ENCODE measurements around the gene NEUROG1. TPM values are rescaled to one million over a fixed set of nuclear protein-coding genes. Genes with fewer than 3 reads are reported as not detected.

NEUROG1 gene, protein sequence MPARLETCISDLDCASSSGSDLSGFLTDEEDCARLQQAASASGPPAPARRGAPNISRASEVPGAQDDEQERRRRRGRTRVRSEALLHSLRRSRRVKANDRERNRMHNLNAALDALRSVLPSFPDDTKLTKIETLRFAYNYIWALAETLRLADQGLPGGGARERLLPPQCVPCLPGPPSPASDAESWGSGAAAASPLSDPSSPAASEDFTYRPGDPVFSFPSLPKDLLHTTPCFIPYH
- polyA plus RNA-seq (2013, experiment 1 of 4) = 1.0 TPM
- 1.3 TPM for polyA plus RNA-seq (2013, experiment 2 of 4)
- 2.3 TPM for polyA plus RNA-seq (2013, experiment 3 of 4)
- 2.5 TPM for polyA plus RNA-seq (2013, experiment 4 of 4)

DNA sequence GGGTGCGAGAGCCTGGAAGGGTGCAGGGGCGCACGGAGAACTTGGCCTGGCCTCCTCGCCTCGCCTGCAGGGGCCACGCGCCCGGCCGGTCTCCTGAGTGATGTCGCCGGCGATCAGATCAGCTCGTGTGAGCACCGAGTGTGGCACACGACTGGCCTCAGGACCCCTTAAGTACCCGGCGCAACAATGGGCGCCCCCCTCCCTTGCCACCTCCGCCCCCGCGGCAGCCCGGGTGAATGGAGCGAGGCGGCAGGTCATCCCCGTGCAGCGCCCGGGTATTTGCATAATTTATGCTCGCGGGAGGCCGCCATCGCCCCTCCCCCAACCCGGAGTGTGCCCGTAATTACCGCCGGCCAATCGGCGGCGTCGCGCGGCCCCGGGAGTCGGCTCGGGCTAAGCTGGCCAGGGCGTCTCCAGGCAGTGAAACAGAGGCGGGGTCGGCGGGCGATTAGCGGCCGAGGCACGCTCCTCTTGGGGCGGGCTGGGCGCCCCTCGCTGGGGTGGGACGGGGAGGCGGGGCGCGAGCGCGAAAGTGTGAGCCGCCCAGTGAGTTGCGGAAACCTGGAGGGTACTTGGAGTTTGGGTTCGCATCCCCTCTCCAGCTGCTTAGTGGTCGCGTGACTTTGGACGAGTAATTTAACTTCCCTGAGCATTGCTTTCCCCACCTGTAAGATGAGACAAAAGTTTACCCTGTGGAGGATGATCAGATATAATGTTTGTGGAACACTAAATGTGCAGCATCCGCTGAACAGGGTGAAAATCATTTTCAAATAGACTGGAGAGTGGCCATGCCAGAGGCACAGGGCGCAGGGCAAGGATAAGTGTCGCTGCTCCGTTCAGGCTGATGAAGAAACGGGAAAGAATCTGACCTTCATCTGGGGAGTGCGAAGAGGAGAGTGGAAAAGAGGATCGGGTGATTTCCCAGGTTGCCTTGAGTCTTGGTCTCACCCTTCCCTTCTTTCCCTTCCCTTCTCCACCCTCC, at the start of gene NEUROG1:
Gene NEUROG1, minus strand, starts transcription at position 145 of the 982 bp plus-strand sequence. CDS start 274 bp downstream, outside the sequence.
- Histone ChIP-seq H3K4me1 (ENCODE audit: control insufficient read depth, insufficient read depth, low read length) (peaks cover 22% of the 10 kb centered on the region), H3K9me3 (ENCODE audit: control insufficient read depth, low read length) (no peaks in the 10 kb centered on the region), H3K27ac (ENCODE audit: insufficient read depth, low read depth, low read length, poor library complexity, severe bottlenecking) (no peak within 1 kb of the TSS), H3K27me3 (ENCODE audit: control insufficient read depth, insufficient read depth, low read length, poor library complexity, severe bottlenecking) (peaks cover 100% of the 10 kb centered on the region), H3K36me3 (ENCODE audit: control insufficient read depth, insufficient read depth, low read length) (no peaks in the 10 kb centered on the region), H3K4me3 (ENCODE audit: insufficient read depth, low read depth, low read length) (peak within 1 kb of the TSS; percentile 4)
- 1% methylated on average over 73 to 74 of the region's 74 CpGs for WGBS, 2 experiments

DNA sequence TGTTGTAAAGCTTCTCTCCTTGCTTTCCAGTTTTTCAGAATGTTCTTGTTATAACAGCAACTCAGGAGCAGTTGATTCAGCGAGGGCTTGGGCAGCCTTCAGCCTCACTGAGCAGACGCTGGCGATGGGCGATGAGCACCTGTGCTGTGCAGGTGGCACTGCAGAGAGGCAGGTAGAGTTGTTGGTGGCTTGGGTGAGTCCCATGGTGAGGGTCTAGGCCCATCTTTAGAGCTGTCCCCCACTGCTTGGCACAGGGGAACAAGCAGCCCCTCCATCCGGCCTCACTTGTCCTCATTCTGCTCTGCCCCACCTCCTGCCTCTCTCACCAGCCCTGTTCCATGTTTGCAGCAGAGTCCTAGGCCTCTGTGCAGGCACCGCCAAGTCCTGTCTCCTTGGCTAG, 49.2 kb upstream of the NEUROG1 start:
- H3K4me1 ChIP-seq (ENCODE audit: control insufficient read depth, insufficient read depth, low read length) = peaks cover 10% of the 10 kb centered on the region
- H3K27ac ChIP-seq (ENCODE audit: insufficient read depth, low read depth, low read length, poor library complexity, severe bottlenecking) = no peak overlapping the region
- no peak overlapping the region for H3K4me3 ChIP-seq (ENCODE audit: insufficient read depth, low read depth, low read length)
- H3K36me3 ChIP-seq (ENCODE audit: control insufficient read depth, insufficient read depth, low read length) = no peaks in the 10 kb centered on the region
- peaks cover 14% of the 10 kb centered on the region for H3K27me3 ChIP-seq (ENCODE audit: control insufficient read depth, insufficient read depth, low read length, poor library complexity, severe bottlenecking)
- no peaks in the 10 kb centered on the region for H3K9me3 ChIP-seq (ENCODE audit: control insufficient read depth, low read length)
- 93 to 95% methylated on average over 6 of the region's 6 CpGs for WGBS, 2 experiments

DNA sequence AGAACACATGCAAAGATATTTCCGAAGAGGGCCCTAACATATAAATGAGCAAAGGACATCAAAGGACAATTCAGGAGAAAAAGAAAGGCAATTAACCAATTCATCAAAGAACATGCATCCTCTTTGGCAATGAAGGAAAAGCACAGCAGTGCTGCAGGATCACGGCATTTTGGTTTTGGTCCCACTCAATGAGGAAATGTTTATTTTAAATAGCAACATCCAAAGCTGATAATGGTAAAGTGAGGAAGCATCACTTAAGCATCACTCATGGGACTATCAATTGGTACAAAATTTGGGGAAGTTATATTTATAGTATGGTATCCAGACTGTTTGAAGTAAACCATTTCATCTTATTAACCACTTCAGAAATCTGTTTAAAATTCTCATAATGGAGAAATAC, 48.5 kb upstream of the NEUROG1 start:
- no peak overlapping the region for H3K27ac ChIP-seq (ENCODE audit: insufficient read depth, low read depth, low read length, poor library complexity, severe bottlenecking)
- no peaks in the 10 kb centered on the region for H3K9me3 ChIP-seq (ENCODE audit: control insufficient read depth, low read length)
- 78 to 100% methylated on average over 1 to 2 of the region's 2 CpGs for WGBS, 2 experiments
- peaks cover 20% of the 10 kb centered on the region for H3K27me3 ChIP-seq (ENCODE audit: control insufficient read depth, insufficient read depth, low read length, poor library complexity, severe bottlenecking)
- no peak overlapping the region for H3K4me3 ChIP-seq (ENCODE audit: insufficient read depth, low read depth, low read length)
- peaks cover 12% of the 10 kb centered on the region for H3K4me1 ChIP-seq (ENCODE audit: control insufficient read depth, insufficient read depth, low read length)
- H3K36me3 ChIP-seq (ENCODE audit: control insufficient read depth, insufficient read depth, low read length) = no peaks in the 10 kb centered on the region

DNA sequence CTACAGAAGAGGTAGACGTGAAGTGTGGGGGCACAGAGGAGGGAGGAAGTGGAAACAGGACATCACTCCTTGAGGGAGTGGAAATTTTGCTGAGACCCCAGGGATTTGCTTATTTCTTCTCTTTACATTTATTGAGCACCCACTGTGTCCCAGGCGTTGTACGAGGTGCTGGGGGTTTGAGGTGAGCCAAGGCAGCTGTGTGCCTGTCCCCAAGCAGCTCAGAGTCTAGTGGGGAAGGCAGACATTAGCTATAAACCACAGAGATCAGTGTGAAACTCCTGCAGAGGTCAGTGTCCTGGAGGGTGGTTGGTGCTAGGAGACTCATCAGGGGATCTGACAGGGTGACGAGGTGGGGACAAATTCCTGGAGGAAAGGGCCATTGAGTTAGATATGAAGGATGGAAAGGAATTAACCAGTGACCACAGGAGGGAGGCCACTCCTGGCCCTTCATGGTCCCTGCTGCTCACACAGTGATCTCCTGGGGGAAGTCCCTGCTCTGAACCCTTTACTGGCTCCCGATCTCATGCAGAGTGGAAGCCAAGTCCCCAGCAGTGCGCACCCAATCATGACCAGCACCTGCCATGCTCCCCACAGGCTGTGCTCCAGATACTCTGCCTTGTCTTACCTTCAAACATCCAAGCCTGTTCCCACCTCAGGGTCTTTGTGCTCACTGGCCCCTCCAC, 46.5 kb upstream of the NEUROG1 start:
- Histone ChIP-seq H3K36me3 (ENCODE audit: control insufficient read depth, insufficient read depth, low read length) (no peaks in the 10 kb centered on the region), H3K27me3 (ENCODE audit: control insufficient read depth, insufficient read depth, low read length, poor library complexity, severe bottlenecking) (peaks cover 40% of the 10 kb centered on the region), H3K9me3 (ENCODE audit: control insufficient read depth, low read length) (no peaks in the 10 kb centered on the region), H3K4me1 (ENCODE audit: control insufficient read depth, insufficient read depth, low read length) (peaks cover 24% of the 10 kb centered on the region), H3K4me3 (ENCODE audit: insufficient read depth, low read depth, low read length) (no peak overlapping the region), H3K27ac (ENCODE audit: insufficient read depth, low read depth, low read length, poor library complexity, severe bottlenecking) (no peak overlapping the region)
- 83 to 87% methylated on average over 6 of the region's 6 CpGs for WGBS, 2 experiments

DNA sequence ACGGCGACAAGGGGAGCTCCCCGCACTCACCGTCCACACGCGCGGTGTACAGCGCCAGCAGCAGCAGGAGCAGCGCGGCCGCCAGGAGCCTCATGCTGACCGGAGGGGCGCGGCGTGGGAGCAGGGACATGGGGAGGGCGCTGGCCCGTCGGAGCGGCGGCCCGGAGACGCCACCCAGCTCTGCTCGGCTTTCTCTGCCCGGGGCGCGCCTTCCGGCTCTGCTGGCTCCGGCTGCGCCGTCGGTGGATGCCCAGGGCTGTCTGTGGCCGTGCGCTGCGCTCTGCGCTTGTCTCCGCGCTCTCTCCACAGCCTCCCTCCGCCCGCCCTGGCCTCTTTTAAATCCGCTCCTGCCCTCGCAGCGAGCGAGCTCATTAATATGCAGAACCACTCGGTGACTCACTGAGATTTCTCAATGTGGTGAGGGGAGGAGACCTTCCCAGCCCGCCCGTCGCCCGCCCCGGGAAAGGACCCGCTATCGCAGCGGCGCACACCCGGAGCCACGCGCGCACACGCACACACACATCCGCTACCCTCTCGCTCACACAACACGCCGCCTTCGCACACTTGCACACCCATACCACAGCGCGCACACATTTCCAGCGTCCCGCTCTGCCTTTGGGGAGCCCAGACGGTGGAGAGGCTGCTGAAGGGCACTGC, 43.0 kb upstream of the NEUROG1 start, which contains the start of gene CXCL14:
Gene CXCL14, minus strand, starts transcription at position 307 of the 657 bp plus-strand sequence. Its CDS starts 213 bp downstream, at position 94.
- no peak within 1 kb of the TSS for H3K27ac ChIP-seq (ENCODE audit: insufficient read depth, low read depth, low read length, poor library complexity, severe bottlenecking)
- H3K4me1 ChIP-seq (ENCODE audit: control insufficient read depth, insufficient read depth, low read length) = peaks cover 33% of the 10 kb centered on the region
- no peaks in the 10 kb centered on the region for H3K36me3 ChIP-seq (ENCODE audit: control insufficient read depth, insufficient read depth, low read length)
- H3K9me3 ChIP-seq (ENCODE audit: control insufficient read depth, low read length) = no peaks in the 10 kb centered on the region
- H3K4me3 ChIP-seq (ENCODE audit: insufficient read depth, low read depth, low read length) = peak within 1 kb of the TSS; percentile 41
- H3K27me3 ChIP-seq (ENCODE audit: control insufficient read depth, insufficient read depth, low read length, poor library complexity, severe bottlenecking) = peaks cover 48% of the 10 kb centered on the region
- WGBS, 2 experiments = 1% methylated on average over 68 of the region's 68 CpGs

DNA sequence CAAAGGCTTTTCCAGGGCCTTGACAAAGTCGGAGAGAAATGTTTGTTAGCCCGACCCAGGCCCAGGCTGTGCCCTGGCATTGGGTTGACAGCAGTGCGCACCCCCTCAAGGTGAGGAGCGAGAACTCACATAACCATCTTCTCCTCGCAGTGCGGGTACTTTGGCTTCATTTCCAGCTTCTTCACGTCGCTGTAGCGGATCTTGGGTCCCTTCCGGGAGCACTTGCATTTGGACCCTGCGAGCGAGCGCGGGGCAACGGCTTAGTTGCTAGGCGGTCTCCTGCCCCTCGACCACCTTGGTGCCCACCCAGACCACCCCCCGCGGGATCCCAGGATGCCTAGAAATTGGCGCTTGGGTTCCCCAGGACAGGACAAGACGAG, 42.5 kb upstream of the NEUROG1 start:
- Histone ChIP-seq H3K36me3 (ENCODE audit: control insufficient read depth, insufficient read depth, low read length) (no peaks in the 10 kb centered on the region), H3K4me3 (ENCODE audit: insufficient read depth, low read depth, low read length) (peak overlapping the region; percentile 41), H3K27ac (ENCODE audit: insufficient read depth, low read depth, low read length, poor library complexity, severe bottlenecking) (no peak overlapping the region), H3K4me1 (ENCODE audit: control insufficient read depth, insufficient read depth, low read length) (peaks cover 33% of the 10 kb centered on the region), H3K27me3 (ENCODE audit: control insufficient read depth, insufficient read depth, low read length, poor library complexity, severe bottlenecking) (peaks cover 48% of the 10 kb centered on the region), H3K9me3 (ENCODE audit: control insufficient read depth, low read length) (no peaks in the 10 kb centered on the region)
- 4% methylated on average over 21 of the region's 21 CpGs for WGBS, 2 experiments

DNA sequence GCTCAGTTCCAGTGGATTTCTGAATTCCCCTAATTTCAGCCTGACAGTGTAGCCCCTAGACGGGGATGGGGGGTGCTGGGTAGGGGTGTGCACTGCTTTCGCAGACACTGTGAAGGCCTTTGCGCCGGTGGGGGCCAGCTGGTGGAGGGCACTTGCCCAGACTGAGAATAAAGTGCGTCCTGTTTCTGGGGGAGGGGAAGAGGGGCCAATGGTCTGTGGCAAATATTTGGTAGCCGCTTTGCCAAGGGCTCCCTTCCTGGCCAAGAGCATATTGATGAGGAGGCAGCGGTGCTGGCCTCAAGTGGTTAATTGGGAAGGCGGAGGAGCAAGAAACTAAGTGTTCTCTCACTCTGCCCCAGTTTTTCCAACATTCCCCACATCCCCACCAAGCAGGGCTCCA, 41.7 kb upstream of the NEUROG1 start:
- no peaks in the 10 kb centered on the region for H3K9me3 ChIP-seq (ENCODE audit: control insufficient read depth, low read length)
- H3K27ac ChIP-seq (ENCODE audit: insufficient read depth, low read depth, low read length, poor library complexity, severe bottlenecking) = no peak overlapping the region
- WGBS, 2 experiments = 43 to 47% methylated on average over 8 of the region's 8 CpGs
- peaks cover 33% of the 10 kb centered on the region for H3K4me1 ChIP-seq (ENCODE audit: control insufficient read depth, insufficient read depth, low read length)
- H3K36me3 ChIP-seq (ENCODE audit: control insufficient read depth, insufficient read depth, low read length) = no peaks in the 10 kb centered on the region
- peaks cover 48% of the 10 kb centered on the region for H3K27me3 ChIP-seq (ENCODE audit: control insufficient read depth, insufficient read depth, low read length, poor library complexity, severe bottlenecking)
- no peak overlapping the region for H3K4me3 ChIP-seq (ENCODE audit: insufficient read depth, low read depth, low read length)

DNA sequence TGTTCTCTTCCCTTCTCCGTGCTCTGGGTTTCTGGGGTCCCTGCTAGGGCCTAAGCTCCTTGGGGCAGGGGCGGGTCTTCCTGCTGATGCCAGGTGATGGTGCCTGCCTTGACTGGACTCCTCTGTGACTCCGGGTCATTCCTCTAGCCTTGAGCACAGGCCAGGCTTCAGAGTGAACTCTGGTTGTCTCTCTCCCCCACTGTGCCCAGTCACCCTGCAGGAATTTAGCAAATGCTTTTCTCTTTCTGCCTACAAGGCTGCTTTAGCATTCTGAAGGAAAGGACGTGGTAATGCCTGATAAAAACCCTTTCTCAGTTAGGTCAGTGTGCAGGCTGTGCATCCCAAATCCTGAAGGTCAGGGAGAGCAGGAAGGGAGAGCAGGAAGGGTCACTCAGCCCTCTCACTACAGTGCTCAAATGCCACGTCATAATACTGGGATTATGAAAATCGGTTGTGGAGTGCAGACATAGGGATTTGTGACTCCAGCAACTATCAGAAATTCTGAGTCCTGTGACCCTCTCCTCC, 40.4 kb upstream of the NEUROG1 start:
- no peak overlapping the region for H3K27ac ChIP-seq (ENCODE audit: insufficient read depth, low read depth, low read length, poor library complexity, severe bottlenecking)
- H3K4me1 ChIP-seq (ENCODE audit: control insufficient read depth, insufficient read depth, low read length) = peaks cover 33% of the 10 kb centered on the region
- H3K36me3 ChIP-seq (ENCODE audit: control insufficient read depth, insufficient read depth, low read length) = no peaks in the 10 kb centered on the region
- no peak overlapping the region for H3K4me3 ChIP-seq (ENCODE audit: insufficient read depth, low read depth, low read length)
- peaks cover 40% of the 10 kb centered on the region for H3K27me3 ChIP-seq (ENCODE audit: control insufficient read depth, insufficient read depth, low read length, poor library complexity, severe bottlenecking)
- 53 to 59% methylated on average over 6 of the region's 6 CpGs for WGBS, 2 experiments
- H3K9me3 ChIP-seq (ENCODE audit: control insufficient read depth, low read length) = no peaks in the 10 kb centered on the region

DNA sequence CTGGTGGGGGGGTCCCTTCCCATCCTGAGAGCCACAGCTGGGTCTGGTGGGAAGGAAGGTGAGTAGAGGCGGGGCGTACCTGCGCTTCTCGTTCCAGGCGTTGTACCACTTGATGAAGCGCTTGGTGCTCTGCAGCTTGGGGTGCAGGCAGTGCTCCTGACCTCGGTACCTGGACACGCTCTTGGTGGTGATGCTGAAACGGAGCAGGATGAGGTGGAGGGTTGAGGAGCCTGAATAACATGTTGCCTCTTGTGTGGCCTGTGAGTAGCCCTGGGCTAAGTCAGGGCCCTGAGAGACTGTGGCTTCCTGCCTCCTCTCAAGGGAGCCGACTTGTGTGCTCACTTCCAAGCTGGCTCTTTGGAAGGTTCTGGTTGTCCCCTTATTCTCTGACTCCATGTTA, 38.7 kb upstream of the NEUROG1 start:
- H3K36me3 ChIP-seq (ENCODE audit: control insufficient read depth, insufficient read depth, low read length) = no peaks in the 10 kb centered on the region
- 95% methylated on average over 10 of the region's 10 CpGs for WGBS, 2 experiments
- H3K27me3 ChIP-seq (ENCODE audit: control insufficient read depth, insufficient read depth, low read length, poor library complexity, severe bottlenecking) = peaks cover 30% of the 10 kb centered on the region
- peaks cover 33% of the 10 kb centered on the region for H3K4me1 ChIP-seq (ENCODE audit: control insufficient read depth, insufficient read depth, low read length)
- no peak overlapping the region for H3K27ac ChIP-seq (ENCODE audit: insufficient read depth, low read depth, low read length, poor library complexity, severe bottlenecking)
- H3K4me3 ChIP-seq (ENCODE audit: insufficient read depth, low read depth, low read length) = no peak overlapping the region
- no peaks in the 10 kb centered on the region for H3K9me3 ChIP-seq (ENCODE audit: control insufficient read depth, low read length)

Data from ectodermal cell (in vitro differentiated cells).